HEK293 (cell line): ENCODE measurements around the gene ZNF561.

Source experiments
- REST ChIP-seq: fragments of 450-650 bp; formaldehyde crosslinking; IDR thresholded peaks from 2 replicates; pipeline ENCODE4 v1.5.1; 2016; ENCODE audit warnings: missing biosample characterization, missing genetic modification characterization
- ZBTB26 ChIP-seq: fragments of 450-650 bp; formaldehyde crosslinking; optimal IDR thresholded peaks from 2 replicates; pipeline ENCODE3; 2016; ENCODE audit warnings: missing biosample characterization, mild to moderate bottlenecking, missing genetic modification characterization
- ZNF274 ChIP-seq, 2 experiments: fragments of 200-500 bp in 1 of 2; fragments of 450-650 bp in 1 of 2; sonication (Bioruptor generic) in 1 of 2; formaldehyde crosslinking in 1 of 2; IDR thresholded peaks; 2 replicates each; pipeline versions ENCODE4 v1.5.1 to v1.6.1; 2014 to 2016; ENCODE audit warnings: borderline replicate concordance in 1 of 2, inconsistent platforms in 1 of 2, low read length in 1 of 2, missing biosample characterization in 1 of 2, missing genetic modification characterization in 1 of 2
- ZNF302 ChIP-seq: fragments of 450-650 bp; formaldehyde crosslinking; IDR thresholded peaks from 2 replicates; pipeline ENCODE4 v1.5.1; 2016; ENCODE audit warnings: missing biosample characterization, missing genetic modification characterization, low read depth
- ZNF416 ChIP-seq: fragments of 450-650 bp; formaldehyde crosslinking; IDR thresholded peaks from 2 replicates; pipeline ENCODE4 v1.5.1; 2016; ENCODE audit warnings: missing biosample characterization, missing genetic modification characterization
- ZNF426 ChIP-seq: fragments of 450-650 bp; formaldehyde crosslinking; IDR thresholded peaks from 2 replicates; pipeline ENCODE4 v1.5.1; 2017; ENCODE audit warnings: missing biosample characterization, missing genetic modification characterization, mild to moderate bottlenecking, inconsistent platforms, moderate library complexity
- ZNF785 ChIP-seq: fragments of 450-650 bp; formaldehyde crosslinking; IDR thresholded peaks from 2 replicates; pipeline ENCODE4 v1.5.1; 2016; ENCODE audit warnings: missing biosample characterization, missing genetic modification characterization
- ZSCAN23 ChIP-seq: fragments of 450-650 bp; formaldehyde crosslinking; IDR thresholded peaks from 2 replicates; pipeline ENCODE4 v1.5.1; 2016; ENCODE audit warnings: missing biosample characterization, missing genetic modification characterization
- TF ChIP-seq, protein P1 (sequence below): fragments of 450-650 bp; formaldehyde crosslinking; IDR thresholded peaks from 2 replicates; pipeline ENCODE4 v1.5.1; 2016; ENCODE audit warnings: missing biosample characterization, missing genetic modification characterization
- TF ChIP-seq, protein P2 (sequence below): fragments of 450-650 bp; formaldehyde crosslinking; IDR thresholded peaks from 2 replicates; pipeline ENCODE4 v1.5.1; 2016; ENCODE audit warnings: missing biosample characterization, missing genetic modification characterization, low read depth

GRCh38 chr19:9566729-9567128, 54.3 kb downstream of the ZNF561 start:
- TF ChIP-seq ZNF426 (tag by site-specific recombination) (no peak), ZNF416 (no peak), ZNF785 (no peak), ZSCAN23 (tag by site-specific recombination) (no peak), ZNF302 (tag by site-specific recombination) (no peak), ZNF274 (IDR thresholded peaks at IDR 0.05; ENCODE audit: low read length) (no peak), ZNF274 (tag by site-specific recombination; IDR thresholded peaks at IDR 0.05; ENCODE audit: borderline replicate concordance) (no peak), REST (tag by site-specific recombination) (no peak), ZBTB26 (tag by site-specific recombination) (no peak)
- TF ChIP-seq, protein P1, sequence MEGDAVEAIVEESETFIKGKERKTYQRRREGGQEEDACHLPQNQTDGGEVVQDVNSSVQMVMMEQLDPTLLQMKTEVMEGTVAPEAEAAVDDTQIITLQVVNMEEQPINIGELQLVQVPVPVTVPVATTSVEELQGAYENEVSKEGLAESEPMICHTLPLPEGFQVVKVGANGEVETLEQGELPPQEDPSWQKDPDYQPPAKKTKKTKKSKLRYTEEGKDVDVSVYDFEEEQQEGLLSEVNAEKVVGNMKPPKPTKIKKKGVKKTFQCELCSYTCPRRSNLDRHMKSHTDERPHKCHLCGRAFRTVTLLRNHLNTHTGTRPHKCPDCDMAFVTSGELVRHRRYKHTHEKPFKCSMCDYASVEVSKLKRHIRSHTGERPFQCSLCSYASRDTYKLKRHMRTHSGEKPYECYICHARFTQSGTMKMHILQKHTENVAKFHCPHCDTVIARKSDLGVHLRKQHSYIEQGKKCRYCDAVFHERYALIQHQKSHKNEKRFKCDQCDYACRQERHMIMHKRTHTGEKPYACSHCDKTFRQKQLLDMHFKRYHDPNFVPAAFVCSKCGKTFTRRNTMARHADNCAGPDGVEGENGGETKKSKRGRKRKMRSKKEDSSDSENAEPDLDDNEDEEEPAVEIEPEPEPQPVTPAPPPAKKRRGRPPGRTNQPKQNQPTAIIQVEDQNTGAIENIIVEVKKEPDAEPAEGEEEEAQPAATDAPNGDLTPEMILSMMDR = no peak
- TF ChIP-seq, protein P2, sequence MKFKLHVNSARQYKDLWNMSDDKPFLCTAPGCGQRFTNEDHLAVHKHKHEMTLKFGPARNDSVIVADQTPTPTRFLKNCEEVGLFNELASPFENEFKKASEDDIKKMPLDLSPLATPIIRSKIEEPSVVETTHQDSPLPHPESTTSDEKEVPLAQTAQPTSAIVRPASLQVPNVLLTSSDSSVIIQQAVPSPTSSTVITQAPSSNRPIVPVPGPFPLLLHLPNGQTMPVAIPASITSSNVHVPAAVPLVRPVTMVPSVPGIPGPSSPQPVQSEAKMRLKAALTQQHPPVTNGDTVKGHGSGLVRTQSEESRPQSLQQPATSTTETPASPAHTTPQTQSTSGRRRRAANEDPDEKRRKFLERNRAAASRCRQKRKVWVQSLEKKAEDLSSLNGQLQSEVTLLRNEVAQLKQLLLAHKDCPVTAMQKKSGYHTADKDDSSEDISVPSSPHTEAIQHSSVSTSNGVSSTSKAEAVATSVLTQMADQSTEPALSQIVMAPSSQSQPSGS (tag by site-specific recombination) = no peak
